ENCODE results near the gene TRABD2B. TPM values are rescaled to one million over a fixed set of nuclear protein-coding genes. Genes with fewer than 3 reads are reported as not detected.

Gene TRABD2B
- total and polyA plus RNA-seq, 2 experiments from 2014 or later, result 1.6 to 2.0 TPM

DNA sequence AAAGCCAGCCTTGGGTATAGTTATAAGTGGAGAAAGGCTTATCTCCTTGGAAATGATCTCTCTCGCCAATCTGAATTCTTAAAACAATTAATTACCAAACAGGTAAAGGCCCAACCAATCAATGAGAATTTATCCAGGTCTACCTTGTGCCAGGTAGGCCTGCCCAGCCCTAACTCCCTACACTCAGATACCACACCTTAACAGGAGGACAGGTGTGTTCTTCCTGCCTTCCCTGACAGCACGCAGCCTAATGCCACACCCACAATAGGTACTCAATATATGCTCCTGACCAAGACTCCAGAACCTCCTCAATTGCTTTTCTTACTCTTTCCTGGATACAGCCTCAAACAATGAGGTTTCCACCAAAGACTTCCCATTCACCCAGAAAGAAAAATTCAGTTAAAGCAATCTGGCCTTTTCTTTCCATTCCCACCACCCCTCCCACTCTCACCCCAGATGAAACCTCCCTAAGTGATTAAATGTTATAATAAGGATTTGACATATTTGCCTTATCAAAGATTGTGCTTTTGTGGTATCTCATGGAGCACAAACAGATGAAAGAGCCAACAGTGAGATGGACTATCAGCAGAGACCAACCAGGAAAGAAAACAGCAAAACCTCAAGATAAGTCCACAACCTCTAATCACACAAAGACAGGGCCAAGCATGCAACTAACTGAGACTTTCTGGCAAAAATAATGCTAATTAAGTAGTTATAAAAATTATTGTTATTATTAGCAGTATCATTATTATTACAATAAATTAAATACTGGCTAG is 25.6 kb downstream of the TRABD2B start:
- Histone ChIP-seq H3K79me2 (replicated peaks; ENCODE audit: insufficient read depth) (no peaks in the 10 kb centered on the region; the same call in none of the 2 replicates), H4K20me1 (replicated peaks; ENCODE audit: insufficient read depth) (peaks cover 6% of the 10 kb centered on the region; the same call in 1 of the 2 replicates), H2AFZ (no peak overlapping the region), H3K4me1 (ENCODE audit: insufficient read depth) (no peaks in the 10 kb centered on the region), H3K9me2 (ENCODE audit: insufficient read depth) (no peaks in the 10 kb centered on the region), H3K4me2 (no peak overlapping the region), H3K36me3 (ENCODE audit: insufficient read depth) (no peaks in the 10 kb centered on the region), H3K4me3 (no peak overlapping the region), H3F3A (replicated peaks; ENCODE audit: low read depth) (no peaks in the 10 kb centered on the region), H3K27me3 (ENCODE audit: insufficient read depth) (no peaks in the 10 kb centered on the region), H3K27ac (ENCODE audit: low read depth) (no peak overlapping the region)
- no peak overlapping the region for H3K4me3 Mint-ChIP-seq
- ATAC-seq (no peak), DNase-seq (ENCODE audit: low spot score) (no peak)
- H3K9me3 Mint-ChIP-seq, result no peaks in the 10 kb centered on the region
- H3K4me1 Mint-ChIP-seq, result peaks cover 16% of the 10 kb centered on the region
- no peak for TF ChIP-seq CREB1 (CRISPR knock-in tag; IDR thresholded peaks at IDR 0.05; ENCODE audit: low read depth)
- TF ChIP-seq ZNF114 (CRISPR knock-in tag; IDR thresholded peaks at IDR 0.05), result no peak
- TF ChIP-seq EZH2phosphoT487 (IDR thresholded peaks at IDR 0.05; ENCODE audit: unreplicated experiment), result no peak
- no peak for TF ChIP-seq ZNF331 (CRISPR knock-in tag; IDR thresholded peaks at IDR 0.05; ENCODE audit: low read depth)
- H3K27me3 Mint-ChIP-seq (ENCODE audit: insufficient read depth, low read depth, poor library complexity), result peaks cover 2% of the 10 kb centered on the region
- H3K27ac Mint-ChIP-seq, result no peak overlapping the region
- no peaks in the 10 kb centered on the region for H3K36me3 Mint-ChIP-seq (ENCODE audit: low read depth)

DNA sequence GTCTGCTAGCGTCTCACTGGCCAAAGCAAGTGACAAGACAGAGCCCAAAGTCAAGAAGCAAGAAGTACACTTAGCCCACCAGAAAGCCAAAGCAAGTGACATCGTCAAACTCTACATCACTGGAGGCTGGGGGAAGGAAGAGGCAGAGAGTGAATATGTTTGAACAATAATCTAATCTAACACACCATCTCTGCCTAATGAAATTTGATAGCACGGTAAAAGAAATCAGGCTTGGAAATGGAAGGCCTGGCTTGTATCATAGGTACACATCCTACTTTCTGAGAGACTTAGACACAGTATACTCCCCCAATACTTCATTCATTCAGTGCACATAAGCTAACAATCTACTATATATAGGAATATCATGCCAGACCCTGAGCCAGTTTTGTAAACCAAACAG is 26.3 kb downstream of the TRABD2B start:
- no peak overlapping the region for H3K27ac Mint-ChIP-seq
- peaks cover 6% of the 10 kb centered on the region; the same call in 1 of the 2 replicates for H4K20me1 ChIP-seq (replicated peaks; ENCODE audit: insufficient read depth)
- no peak overlapping the region for H3K4me3 Mint-ChIP-seq
- H3F3A ChIP-seq (replicated peaks; ENCODE audit: low read depth), result no peaks in the 10 kb centered on the region
- H3K27me3 Mint-ChIP-seq (ENCODE audit: insufficient read depth, low read depth, poor library complexity), result peaks cover 2% of the 10 kb centered on the region
- ATAC-seq (no peak), DNase-seq (ENCODE audit: low spot score) (no peak)
- no peak overlapping the region for H2AFZ ChIP-seq
- H3K4me1 ChIP-seq (ENCODE audit: insufficient read depth), result no peaks in the 10 kb centered on the region
- no peaks in the 10 kb centered on the region; the same call in 2 of the 3 replicates for H3K9me3 Mint-ChIP-seq
- no peak overlapping the region for H3K27ac ChIP-seq (ENCODE audit: low read depth)
- H3K4me3 ChIP-seq, result no peak overlapping the region
- no peaks in the 10 kb centered on the region for H3K36me3 Mint-ChIP-seq (ENCODE audit: low read depth)
- no peaks in the 10 kb centered on the region for H3K27me3 ChIP-seq (ENCODE audit: insufficient read depth)
- H3K4me1 Mint-ChIP-seq, result peaks cover 11% of the 10 kb centered on the region
- no peaks in the 10 kb centered on the region; the same call in none of the 2 replicates for H3K79me2 ChIP-seq (replicated peaks; ENCODE audit: insufficient read depth)
- no peak overlapping the region for H3K4me2 ChIP-seq
- H3K9me2 ChIP-seq (ENCODE audit: insufficient read depth), result no peaks in the 10 kb centered on the region
- no peaks in the 10 kb centered on the region for H3K36me3 ChIP-seq (ENCODE audit: insufficient read depth)
- TF ChIP-seq EZH2 (IDR thresholded peaks at IDR 0.05; ENCODE audit: low read depth, unreplicated experiment) (no peak), EZH2phosphoT487 (IDR thresholded peaks at IDR 0.05; ENCODE audit: unreplicated experiment) (no peak), NANOG (IDR thresholded peaks at IDR 0.05; ENCODE audit: borderline replicate concordance) (no peak), STAT1 (IDR thresholded peaks at IDR 0.05; ENCODE audit: unreplicated experiment) (no peak), CREB1 (CRISPR knock-in tag; IDR thresholded peaks at IDR 0.05; ENCODE audit: low read depth) (no peak), JUNB (IDR thresholded peaks at IDR 0.05; ENCODE audit: unreplicated experiment) (no peak), POLR2AphosphoS5 (IDR thresholded peaks at IDR 0.05; ENCODE audit: low read depth) (no peak), ZNF331 (CRISPR knock-in tag; IDR thresholded peaks at IDR 0.05; ENCODE audit: low read depth) (no peak)
- TF ChIP-seq, protein P1, sequence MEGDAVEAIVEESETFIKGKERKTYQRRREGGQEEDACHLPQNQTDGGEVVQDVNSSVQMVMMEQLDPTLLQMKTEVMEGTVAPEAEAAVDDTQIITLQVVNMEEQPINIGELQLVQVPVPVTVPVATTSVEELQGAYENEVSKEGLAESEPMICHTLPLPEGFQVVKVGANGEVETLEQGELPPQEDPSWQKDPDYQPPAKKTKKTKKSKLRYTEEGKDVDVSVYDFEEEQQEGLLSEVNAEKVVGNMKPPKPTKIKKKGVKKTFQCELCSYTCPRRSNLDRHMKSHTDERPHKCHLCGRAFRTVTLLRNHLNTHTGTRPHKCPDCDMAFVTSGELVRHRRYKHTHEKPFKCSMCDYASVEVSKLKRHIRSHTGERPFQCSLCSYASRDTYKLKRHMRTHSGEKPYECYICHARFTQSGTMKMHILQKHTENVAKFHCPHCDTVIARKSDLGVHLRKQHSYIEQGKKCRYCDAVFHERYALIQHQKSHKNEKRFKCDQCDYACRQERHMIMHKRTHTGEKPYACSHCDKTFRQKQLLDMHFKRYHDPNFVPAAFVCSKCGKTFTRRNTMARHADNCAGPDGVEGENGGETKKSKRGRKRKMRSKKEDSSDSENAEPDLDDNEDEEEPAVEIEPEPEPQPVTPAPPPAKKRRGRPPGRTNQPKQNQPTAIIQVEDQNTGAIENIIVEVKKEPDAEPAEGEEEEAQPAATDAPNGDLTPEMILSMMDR (conservative IDR thresholded peaks at IDR 0.05; ENCODE audit: low read depth in 2 of 2), result no peak
- TF ChIP-seq, protein P2, sequence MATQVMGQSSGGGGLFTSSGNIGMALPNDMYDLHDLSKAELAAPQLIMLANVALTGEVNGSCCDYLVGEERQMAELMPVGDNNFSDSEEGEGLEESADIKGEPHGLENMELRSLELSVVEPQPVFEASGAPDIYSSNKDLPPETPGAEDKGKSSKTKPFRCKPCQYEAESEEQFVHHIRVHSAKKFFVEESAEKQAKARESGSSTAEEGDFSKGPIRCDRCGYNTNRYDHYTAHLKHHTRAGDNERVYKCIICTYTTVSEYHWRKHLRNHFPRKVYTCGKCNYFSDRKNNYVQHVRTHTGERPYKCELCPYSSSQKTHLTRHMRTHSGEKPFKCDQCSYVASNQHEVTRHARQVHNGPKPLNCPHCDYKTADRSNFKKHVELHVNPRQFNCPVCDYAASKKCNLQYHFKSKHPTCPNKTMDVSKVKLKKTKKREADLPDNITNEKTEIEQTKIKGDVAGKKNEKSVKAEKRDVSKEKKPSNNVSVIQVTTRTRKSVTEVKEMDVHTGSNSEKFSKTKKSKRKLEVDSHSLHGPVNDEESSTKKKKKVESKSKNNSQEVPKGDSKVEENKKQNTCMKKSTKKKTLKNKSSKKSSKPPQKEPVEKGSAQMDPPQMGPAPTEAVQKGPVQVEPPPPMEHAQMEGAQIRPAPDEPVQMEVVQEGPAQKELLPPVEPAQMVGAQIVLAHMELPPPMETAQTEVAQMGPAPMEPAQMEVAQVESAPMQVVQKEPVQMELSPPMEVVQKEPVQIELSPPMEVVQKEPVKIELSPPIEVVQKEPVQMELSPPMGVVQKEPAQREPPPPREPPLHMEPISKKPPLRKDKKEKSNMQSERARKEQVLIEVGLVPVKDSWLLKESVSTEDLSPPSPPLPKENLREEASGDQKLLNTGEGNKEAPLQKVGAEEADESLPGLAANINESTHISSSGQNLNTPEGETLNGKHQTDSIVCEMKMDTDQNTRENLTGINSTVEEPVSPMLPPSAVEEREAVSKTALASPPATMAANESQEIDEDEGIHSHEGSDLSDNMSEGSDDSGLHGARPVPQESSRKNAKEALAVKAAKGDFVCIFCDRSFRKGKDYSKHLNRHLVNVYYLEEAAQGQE (IDR thresholded peaks at IDR 0.05; ENCODE audit: unreplicated experiment), result no peak
- TF ChIP-seq, protein P3, sequence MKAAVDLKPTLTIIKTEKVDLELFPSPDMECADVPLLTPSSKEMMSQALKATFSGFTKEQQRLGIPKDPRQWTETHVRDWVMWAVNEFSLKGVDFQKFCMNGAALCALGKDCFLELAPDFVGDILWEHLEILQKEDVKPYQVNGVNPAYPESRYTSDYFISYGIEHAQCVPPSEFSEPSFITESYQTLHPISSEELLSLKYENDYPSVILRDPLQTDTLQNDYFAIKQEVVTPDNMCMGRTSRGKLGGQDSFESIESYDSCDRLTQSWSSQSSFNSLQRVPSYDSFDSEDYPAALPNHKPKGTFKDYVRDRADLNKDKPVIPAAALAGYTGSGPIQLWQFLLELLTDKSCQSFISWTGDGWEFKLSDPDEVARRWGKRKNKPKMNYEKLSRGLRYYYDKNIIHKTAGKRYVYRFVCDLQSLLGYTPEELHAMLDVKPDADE (IDR thresholded peaks at IDR 0.05), result no peak
